LNCaP clone FGC (cell line): ENCODE data around the gene COX18.

Source experiments
- DNase-seq: peaks from one replicate; pipeline ENCODE4 v3.0.0-alpha.2; 2011; ENCODE audit warnings: low read depth
- H3K4me3 ChIP-seq: 2 replicates; pipeline ENCODE4 v1.5.1; 2011; ENCODE audit warnings: mild to moderate bottlenecking, low read depth, low read length, control low read depth
- TF ChIP-seq, protein P1 (sequence below): IDR thresholded peaks from 2 replicates; pipeline ENCODE4 v1.5.1; 2012; ENCODE audit warnings: mild to moderate bottlenecking; ENCODE audit not compliant: control insufficient read depth, insufficient read depth; ENCODE audit errors: extremely low read depth

Gene COX18

DNA sequence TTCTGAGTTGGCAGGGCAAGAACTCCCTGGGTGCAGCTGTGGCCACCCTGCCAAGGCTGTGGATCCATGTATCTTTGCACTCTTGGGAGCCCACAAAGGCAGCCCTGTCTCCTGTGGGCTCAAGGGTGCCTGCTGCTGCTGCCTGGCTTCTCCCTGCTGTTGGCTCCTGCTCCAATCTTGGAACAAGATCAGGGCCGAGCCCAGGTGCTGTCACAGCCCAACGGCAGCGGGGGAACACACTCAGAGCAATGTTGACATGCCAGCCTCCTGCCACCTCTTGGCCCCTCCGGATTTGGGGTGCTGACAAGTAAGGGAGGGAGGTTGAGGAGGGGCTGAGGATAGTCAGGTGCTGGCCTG lies 57.9 kb downstream of the COX18 start:
- DNase-seq = no peak
- TF ChIP-seq, protein P1, sequence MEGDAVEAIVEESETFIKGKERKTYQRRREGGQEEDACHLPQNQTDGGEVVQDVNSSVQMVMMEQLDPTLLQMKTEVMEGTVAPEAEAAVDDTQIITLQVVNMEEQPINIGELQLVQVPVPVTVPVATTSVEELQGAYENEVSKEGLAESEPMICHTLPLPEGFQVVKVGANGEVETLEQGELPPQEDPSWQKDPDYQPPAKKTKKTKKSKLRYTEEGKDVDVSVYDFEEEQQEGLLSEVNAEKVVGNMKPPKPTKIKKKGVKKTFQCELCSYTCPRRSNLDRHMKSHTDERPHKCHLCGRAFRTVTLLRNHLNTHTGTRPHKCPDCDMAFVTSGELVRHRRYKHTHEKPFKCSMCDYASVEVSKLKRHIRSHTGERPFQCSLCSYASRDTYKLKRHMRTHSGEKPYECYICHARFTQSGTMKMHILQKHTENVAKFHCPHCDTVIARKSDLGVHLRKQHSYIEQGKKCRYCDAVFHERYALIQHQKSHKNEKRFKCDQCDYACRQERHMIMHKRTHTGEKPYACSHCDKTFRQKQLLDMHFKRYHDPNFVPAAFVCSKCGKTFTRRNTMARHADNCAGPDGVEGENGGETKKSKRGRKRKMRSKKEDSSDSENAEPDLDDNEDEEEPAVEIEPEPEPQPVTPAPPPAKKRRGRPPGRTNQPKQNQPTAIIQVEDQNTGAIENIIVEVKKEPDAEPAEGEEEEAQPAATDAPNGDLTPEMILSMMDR = no peak
- no peak overlapping the region for H3K4me3 ChIP-seq

DNA sequence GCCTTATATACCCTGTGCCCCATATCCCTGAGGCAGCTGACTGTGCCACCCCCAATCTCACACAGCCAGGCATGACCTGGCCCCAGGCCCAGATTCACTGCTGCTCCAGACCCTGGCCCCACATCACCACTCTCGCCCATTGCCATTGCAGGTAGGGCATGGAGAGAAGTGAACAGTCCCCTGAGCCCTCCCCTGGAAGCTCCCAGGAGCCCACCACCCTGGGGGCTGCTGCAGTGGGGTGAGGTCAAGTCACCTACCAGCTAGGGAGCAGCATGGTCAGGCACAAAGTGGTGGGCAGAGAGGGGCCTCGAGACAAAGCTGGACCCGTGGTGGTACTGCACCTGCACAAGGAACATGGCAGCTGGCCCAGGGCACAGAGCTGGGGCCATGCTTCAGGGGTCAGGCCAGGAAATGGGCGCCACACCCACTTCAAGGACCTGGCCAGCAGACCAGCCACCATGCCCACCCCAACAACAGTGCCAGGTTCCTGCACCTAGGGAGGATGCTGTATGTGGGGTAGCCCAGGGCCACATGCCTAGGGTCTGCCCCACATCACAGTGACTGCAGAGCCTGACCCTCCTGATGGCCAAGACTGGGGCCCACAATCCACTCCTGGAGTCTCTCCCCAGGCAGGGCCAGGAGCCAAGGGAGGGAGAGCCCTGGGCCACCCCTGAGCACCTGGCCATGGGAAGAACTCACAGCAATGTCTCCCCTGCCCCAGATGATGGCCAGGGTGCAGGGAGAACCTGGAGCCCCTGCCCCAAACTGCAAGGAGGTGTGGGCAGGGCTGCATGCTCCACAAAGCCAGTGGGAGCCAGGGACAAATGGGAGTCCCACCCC lies 58.5 kb downstream of the COX18 start:
- TF ChIP-seq, protein P1 = no peak
- H3K4me3 ChIP-seq = no peak overlapping the region
- no peak for DNase-seq

DNA sequence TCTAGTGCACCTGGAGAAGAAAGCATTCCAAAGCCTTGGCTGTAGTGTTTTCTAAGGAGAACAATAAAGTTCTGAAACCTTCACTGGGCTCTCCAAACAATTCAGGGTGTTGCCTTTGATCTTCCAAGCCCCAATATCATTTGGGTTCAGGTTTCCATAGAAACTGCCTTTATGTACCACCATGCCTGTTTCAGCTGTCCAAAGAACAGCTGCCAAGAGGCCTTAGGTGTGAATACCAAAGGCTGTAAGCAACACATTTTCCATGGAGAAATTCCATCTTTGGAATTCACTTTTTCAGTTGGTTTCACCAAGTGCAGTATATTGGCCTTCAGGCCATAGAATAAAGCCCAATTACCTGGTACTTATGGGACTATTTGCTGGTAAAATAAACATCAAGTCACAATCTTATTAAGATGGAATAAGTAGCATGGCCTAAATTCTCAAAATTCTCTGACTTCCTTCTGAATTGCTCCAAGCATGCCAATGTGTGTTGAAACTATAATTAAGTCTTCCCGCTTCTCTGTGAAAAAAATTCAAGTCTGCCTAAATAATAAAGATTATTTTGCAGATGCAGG lies 61.9 kb downstream of the COX18 start:
- TF ChIP-seq, protein P1 = no peak
- DNase-seq = no peak
- H3K4me3 ChIP-seq = no peak overlapping the region

DNA sequence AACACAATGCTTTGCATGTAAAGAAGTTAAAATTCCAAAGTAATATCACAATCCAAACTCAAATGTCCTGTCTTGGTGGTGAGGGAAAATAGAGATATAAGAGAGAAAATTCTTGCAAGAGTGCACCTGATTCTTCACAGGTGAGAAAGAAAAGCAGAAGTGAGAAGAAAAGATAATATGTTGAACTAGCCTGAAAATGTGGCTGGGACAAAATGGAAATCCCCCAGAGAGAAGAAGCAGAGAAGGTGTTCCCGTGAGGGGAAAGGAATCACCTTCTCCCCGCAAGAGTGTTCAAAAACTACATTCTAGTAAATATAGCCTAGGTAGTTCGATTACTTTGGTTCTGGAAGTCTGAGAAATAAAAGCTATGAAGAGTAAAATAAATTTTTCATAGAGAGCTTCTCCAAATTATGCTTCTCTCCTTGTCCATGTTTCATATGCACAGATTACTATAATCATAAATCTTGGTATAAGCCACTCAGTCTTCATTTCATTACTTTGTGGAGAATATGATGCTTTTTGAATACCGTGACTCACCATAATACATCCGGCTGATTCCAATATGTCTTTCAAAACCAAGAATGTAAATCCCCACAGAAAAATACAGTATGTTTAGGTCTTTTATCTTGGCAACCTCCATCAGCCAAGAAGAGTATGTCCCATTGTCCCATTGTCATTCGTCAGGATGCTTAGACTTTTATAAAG lies 63.1 kb downstream of the COX18 start:
- no peak for DNase-seq
- TF ChIP-seq, protein P1 = no peak

DNA sequence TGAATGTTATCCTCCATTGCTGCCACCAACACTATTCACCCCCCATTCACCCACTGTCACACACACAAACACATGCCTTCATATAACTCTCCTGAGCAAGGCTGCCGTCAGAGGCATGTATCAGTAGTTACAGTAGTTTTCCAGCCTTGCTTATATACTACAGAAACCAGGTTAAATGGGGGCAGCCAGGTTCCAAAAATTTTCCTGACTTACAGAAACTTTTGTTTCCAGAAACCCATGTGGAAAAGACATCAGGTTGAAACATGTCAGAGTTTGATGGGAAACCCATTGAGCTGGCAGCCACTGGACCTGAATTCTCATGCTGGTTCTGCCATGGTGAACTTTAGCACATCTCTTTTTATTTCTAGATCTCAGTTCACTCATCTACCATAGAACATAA lies 64.0 kb downstream of the COX18 start:
- no peak for DNase-seq
- H3K4me3 ChIP-seq = no peak overlapping the region
- TF ChIP-seq, protein P1 = no peak

More for the DNA sequence above, 63.1 kb downstream of the COX18 start:
- H3K4me3 ChIP-seq = no peak overlapping the region
